Activated naive CD4-positive, alpha-beta T cell treated with Interleukin-2 at 50 U/mL for 16 hours (primary cell): Measurements from ENCODE around the gene YWHAH.
A peak's percentile ranks its signal among the peaks of the same experiment; 100 is the strongest.
"Not testable (repeated sequence)": the region's sequence is repeated elsewhere in the genome, so short reads cannot be mapped to it uniquely, and the experiment has no call there.

ENCODE experiments used
- DNase-seq: peaks from one replicate; pipeline ENCODE4 v3.0.0-alpha.2; 2020

YWHAH gene

DNA sequence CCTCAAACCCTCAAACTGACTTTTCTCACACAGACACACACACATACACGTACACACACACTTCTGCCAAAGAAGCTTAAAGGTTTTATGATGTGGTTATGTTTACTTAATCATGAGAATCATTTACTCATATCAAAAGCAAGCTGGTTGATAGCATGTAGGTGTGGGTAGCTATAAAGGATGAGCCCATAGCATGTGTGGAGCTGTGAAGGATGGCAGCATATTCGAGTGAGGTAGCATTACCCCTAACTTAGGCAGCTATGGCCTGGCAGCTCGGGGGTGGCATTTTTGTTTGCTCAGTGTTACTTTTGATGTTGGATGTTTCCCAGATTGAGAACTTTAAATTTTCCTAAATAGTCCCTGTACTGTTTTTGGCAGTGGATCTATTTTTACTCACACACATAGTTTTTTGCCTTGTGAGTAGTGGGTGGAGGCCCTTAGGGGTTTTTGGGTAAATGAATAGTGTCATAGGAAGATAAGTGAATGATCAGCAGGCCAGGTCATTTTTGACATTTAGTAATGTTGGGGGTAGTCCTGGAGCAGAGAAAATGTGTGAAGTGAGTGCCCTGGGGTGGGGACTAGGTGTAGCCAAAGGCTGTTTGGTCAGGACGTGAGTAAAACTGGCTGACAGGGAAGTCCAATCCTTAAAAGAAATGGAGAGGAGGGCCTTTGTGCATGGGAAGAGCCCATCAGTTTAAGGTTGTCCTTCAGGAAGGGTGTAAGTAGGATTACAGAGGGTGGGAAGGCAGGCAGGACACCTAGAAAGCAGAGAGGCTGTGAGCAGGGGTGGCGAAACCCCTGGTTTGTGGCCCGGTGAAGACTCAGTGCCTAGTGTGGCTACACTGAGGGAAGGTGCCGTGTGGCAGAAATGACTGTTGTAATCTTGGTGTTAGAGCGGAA lies 7.1 kb downstream of the YWHAH start:
- peak; percentile 52 for DNase-seq

DNA sequence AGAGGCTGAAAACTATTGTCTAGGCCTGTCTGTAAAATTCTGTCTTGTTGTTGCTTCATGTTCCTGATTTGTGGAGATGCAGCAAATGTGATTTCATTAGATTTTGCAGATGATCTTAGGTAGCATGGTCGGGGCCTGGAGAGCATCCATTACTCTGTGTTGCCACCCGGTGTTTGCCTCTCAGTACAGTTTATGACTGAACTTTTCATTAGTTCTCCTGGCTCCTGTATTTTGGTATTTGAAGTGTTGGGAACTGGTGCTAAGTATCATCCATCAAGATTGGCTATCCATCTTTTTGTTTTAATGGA lies 7.7 kb downstream of the YWHAH start:
- no peak for DNase-seq

DNA sequence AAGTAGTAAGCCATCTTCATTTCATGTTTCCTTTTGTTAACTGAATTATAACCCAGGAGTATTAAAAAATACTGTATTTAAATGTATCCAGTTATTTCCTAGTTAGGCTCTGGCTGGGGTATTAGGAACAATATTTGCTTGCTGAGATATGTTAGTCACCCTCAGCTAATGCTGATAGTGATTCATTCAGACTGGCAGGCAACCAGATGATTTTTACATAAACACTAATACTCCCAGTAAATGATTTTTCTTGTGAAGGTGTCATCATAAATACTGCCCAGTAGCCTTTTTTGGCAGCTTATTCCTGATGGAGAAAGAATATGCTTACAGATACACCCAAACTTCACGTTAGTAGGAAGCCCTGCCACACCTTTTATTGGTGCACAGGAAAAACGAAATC lies 8.1 kb downstream of the YWHAH start:
- DNase-seq: no peak

DNA sequence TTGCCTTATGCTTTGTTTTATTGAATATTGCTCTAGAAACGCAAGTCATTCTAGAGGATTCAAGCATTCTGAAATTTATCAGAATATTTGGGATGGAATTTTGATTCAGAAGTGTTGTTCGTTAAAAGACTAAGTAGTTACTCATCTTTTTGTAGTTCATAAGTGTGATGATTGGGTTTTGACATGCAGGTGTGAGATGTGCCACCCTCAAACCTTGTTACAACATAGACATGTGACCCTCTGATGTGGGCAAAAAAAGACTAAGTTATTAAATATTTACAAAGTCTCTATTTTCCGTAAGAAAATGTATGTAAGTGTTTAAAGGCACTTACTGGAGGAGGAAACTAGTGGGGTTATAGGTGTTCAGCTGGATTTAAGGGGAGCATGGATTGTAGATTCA lies 8.9 kb downstream of the YWHAH start:
- no peak for DNase-seq

DNA sequence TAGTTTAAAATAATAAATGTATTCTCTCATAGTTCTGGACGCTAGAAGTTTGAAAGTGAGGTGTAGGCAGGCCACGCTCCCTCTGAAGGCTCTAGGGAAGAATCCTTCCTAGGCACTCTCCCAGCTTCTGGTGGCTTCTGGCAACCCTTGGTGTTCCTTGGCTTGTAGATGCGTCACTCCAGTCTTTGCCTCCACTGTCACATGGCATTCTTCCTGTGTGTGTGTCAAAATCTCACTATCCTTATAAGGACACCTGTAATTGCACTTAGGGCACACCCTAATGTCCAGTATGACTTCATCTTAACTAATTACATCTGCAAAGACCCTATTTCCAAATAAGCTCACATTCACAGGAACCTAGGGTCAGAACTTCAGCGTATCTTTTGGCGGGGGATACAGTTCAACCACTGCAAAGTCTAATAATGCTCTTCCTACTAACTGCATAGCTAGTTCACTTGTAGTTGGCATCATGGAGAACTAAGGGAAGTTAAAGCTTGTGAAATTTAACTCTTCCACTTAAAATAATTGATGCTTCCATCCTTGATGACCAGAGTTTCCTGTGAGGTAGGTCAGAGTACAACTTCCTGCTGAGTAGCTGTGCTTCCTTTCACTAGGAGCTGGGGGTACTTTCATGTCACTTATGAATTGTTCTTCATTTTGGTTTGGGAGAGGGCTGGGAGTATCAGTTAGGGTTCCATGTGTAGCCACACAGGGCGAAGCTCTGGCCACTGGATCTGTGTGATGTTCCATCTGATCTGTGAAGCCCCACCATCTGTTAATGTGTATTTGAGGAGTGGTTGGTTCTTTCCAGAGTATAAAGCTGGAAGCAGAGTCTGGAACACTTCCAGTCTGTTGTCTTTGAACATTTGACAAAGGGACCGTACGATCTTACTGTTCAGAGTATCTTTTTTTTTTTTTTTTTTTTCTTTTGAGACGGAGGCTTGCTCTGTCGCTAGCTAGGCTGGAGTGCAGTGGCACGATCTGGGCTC lies 10.5 kb downstream of the YWHAH start:
- DNase-seq: no peak

DNA sequence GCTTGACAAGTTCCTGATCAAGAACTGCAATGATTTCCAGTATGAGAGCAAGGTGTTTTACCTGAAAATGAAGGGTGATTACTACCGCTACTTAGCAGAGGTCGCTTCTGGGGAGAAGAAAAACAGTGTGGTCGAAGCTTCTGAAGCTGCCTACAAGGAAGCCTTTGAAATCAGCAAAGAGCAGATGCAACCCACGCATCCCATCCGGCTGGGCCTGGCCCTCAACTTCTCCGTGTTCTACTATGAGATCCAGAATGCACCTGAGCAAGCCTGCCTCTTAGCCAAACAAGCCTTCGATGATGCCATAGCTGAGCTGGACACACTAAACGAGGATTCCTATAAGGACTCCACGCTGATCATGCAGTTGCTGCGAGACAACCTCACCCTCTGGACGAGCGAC lies 12.0 kb downstream of the YWHAH start:
- peak; percentile 38 for DNase-seq

DNA sequence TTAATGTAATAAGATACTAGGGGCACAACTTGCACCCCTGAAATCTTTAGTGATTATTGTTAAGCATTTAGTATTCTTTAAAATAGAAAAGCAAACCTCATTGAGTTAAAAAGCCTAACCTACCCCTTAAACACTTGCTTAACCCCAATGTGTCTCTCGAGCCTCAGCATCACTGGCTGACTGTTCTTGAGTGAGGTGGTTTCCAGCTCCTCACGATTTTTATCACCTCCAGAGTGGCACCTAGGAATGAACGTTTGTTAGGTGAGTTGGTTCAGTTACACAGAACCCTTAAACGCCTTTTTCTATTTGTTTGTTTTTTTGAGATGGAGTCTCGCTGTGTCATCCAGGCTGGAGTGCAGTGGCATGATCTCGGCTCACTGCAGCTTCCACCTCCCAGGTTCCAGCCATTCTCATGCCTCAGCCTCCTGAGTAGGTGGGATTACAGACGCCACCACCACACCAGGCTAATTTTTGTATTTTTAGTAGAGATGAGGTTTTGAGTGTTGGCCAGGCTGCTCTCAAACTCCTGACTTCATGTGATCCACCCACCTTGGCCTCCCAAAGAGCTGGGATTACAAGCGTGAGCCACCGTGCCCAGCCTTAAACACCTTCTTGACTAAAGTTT lies 13.7 kb downstream of the YWHAH start:
- no peak for DNase-seq

DNA sequence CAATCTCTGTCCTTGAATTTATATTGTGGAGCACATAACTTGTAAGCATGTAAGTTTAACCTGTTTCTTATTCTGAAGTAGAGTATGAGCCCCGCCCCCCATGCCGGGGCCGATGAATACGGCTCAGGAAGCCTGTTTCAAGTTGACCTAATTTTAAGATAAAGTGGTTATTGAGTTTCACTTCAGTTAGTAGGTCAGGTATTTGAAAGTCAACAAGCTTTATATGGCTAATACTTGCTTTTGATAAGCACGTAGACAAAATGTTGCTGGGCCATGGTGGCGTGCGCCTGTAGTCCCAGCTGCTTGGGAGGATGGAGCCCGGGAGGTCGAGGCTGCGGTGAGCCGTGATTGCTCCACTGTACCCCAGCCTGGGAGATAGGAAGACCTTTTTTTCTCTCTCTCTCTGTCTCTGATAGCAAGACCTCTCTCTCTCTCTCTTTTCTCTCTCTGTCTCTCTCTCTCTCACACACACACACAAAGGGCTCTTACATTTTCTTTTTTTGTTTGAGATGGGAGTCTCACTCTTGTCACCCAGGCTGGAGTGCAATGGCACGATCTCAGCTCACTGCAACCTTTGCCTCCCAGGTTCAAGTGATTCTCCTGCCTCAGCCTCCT lies 14.4 kb downstream of the YWHAH start:
- DNase-seq: peak; percentile 50

DNA sequence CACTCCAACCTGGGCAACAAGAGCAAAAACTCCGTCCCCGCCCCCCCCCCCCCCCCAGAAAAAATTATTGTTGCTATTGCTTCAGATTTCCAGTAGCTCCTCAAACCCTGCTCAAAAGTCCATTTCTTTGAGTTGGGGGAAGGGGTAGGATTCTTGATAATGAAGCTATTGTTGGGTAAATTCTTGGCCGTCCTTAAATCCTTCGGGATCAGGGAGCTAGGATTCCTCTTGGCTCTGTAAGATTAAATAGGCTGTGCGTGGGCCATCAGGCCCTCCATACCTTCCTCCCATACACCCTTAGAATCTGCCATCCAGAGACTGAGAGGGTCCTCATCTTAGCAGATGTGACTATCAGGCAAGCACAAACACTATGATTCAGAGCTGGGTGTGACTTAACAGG lies 16.4 kb downstream of the YWHAH start:
- no peak for DNase-seq

DNA sequence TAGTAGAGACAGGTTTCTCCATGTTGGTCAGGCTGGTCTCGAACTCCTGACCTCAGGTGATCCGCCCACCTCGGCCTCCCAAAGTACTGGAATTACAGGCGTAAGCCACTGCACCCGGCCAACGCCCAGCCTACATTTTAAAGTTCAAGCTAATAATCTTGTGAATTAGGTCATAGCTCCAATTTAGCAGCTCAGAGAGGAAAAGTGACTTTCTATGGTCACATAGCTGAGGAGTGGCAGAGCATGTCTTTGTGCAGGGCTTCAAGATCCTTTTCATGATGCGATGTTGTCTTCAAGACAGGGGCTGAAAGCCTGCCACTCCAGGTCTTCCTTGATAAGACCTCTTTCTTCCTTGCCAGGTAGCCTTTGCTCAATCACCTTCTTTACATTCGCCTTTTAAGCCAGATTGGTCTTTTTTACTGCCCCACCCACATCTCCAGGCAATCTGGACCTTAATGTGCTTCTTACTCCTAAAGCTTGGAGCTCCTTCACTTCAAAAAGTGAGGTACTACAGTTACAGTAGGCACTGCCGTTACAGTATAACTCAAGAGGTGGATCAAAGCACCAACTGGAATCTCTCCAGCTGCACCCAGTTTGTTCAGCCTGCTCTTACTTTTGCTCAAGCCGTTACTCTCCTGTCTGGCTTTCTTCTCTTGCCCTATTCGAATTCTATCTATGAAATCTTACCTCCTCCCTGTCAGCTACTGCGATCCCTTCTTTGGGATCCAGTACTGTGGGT lies 18.2 kb downstream of the YWHAH start:
- no peak for DNase-seq

DNA sequence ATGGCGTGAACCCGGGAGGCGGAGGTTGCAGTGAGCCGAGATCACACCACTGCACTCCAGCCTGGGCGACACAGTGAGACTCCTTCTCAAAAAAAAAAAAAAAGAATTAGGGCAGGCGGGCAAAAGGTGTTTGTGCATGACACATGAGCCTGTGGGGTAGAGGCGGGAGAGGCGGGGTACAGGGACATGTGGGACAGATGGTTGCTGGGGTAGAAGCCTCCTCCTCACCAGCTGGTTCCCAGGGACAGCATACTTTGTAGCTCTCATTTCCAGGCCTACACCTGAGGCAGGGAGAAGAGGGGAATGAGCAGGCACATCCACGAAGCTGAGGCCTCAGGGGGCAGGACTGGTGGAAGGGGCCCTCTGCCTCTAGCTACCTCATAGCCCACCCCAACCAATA lies 23.7 kb downstream of the YWHAH start:
- no peak for DNase-seq

DNA sequence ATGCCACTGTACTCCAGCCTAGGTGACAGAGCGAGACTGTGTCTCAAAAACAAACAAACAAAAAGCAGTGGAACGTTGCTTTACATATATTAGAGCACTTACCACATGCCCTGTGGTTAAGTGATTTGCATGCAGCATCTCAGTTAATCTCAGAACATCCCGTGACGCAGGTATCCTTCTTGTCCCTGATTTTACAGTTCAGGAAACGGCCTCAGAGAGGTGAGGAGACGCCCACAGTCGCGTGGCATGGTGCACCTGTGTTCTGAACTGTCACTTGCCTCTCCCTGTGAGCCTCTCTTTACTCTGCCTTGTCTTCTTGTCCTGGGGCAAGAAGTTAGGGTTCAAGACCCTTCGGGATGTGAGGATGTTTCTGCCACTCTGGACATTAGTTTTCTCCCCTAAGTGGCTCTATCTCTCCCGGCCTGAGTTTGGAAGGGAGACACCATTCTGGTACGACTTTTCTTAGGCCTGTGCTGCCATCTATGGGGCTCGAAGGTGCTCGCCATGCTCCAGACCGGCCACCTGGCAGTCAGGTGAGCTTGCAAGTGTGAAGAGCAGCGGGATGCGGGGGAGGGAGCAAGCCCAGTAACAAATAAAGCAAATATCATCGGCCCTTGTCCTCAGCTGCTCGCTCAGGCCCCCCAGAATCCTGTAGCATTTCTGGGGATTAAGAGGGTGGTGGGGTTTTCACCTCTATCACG lies 25.6 kb downstream of the YWHAH start:
- peak; percentile 70 for DNase-seq

DNA sequence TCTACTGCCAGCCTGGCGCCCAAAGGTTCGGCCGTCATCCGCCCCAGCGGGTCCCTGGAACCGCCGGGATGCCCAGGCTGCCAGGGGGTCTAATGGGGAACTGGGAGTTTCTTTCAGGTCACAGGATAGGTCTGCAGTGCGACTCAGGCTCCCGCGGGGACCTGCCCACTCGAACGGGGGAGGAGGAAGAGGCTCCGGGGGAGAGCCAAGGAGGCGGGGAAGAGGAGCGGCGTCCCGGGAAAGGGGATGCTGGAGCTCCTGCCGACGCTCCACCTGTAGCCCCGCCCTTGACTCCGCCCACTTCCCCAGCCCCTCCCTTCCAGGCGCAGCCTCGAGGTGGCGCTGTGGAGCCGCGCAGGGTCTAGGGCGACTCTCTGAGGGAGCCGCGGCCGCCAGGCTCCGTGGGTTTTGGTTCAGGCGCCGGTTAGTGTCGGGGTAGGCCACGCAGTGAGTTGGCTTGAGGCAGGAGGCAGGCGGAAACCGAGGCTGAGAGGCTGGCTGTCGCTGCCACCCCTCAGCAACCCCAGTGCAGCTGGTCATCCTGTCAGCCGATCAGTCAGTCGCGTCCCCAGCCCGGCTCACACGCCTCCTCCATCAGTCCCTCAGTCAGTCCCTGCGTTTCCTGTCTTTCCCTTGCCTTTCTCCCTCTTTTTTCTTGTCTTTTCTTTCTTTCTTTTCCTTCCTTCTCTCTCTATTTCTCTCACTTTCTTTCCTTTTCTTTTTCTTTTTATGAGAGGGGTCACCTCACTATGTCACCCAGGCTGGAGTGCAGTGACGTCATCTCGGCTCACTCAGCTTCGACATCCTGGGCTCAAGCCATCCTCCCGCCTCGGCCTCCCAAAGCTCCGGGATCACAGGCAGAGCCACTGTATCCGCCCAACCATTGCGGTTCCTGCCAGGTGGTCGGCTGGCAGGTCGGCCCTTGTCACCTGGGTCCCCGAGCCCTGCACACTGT lies 26.4 kb downstream of the YWHAH start:
- peak; percentile 86 for DNase-seq

DNA sequence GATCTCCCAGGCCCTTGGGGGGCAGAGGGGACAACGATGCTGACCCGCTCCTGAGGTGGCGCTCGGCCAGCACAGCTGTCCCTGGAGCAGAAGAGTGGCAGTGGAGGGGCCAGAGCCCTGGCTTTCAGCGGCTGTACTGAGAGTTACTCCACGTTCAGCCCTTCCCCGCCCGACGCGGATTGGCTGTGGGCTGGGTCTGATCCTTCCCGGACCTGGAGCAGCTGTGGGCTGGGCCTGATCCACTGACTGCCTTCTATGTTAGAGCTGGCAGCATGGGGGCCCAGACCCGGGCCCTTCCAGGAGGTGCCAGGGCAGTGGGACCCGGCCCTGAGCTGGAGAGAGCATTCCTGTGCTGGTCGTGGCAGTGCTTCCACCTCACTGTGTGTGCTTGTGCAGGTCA lies 27.8 kb downstream of the YWHAH start:
- DNase-seq: no peak

DNA sequence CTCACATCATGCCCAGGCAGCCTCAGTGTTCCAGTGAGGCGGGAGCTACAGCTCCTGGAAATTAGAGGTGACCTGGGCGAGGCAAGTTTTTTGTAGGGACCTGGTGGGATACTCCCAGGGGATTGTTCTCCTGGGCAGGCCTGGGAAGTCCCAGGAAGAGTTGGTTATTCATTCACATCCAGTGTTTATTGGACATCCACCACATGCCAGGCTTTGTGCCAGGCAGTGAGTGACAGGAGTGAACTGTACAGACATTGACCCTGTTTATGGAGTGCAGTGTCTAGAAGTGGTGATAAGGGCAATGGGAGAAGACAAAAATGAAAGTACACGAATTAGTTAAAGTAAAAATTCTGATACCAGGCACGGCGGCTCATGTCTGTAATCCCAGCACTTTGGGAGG lies 29.4 kb downstream of the YWHAH start:
- no peak for DNase-seq

DNA sequence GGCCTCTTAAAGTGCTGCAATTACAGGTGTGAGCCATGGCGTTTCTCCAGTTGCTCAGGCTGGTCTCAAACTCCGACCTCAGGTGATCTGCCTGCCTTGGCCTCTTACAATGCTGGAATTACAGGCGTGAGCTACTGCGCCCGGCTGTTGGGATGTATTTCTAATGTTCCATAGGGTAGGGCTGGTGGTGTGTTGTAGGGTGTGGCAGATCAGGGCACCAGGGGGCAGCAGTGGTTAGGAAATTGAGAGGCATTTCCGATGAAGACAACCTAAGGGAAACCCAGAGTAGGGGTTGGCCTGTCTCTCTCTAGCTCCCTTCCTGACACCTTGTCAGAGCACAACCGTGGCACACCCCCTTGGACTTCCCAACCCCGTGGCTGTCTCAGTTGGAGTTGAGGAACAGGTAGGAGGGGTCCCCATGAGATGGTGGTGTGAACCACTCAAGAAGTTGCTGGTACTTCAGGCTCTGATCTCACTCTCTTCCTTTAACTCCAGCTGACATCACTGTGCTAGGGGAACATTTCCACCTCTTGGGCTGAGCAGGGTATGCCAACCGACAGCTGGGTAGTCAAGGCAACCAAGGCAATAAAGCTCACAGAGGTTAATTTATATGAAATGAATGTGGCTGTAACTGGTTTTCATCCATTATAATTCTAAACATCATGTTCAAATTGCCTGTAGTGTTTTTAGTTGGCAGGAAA lies 33.0 kb downstream of the YWHAH start:
- DNase-seq: peak; percentile 83

DNA sequence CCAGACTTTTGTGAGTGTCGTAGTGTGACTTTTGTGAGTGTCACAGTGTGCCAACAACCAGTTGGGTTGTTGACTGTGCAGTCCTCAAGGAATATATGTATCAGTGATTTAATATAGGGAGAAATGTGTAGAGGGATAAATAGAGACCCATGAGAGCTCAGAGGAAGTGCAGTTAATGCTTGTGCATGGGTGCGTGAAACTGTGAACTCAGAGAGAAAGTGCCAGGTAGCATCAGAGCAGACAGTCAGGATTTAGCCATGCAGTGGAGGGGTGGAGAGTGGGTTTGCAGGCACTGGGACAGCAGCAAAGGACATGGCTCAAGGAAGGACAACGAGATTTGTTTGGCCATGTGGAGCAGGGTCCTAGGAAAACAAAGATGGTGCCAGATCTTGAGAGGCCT lies 33.6 kb downstream of the YWHAH start:
- DNase-seq: no peak

DNA sequence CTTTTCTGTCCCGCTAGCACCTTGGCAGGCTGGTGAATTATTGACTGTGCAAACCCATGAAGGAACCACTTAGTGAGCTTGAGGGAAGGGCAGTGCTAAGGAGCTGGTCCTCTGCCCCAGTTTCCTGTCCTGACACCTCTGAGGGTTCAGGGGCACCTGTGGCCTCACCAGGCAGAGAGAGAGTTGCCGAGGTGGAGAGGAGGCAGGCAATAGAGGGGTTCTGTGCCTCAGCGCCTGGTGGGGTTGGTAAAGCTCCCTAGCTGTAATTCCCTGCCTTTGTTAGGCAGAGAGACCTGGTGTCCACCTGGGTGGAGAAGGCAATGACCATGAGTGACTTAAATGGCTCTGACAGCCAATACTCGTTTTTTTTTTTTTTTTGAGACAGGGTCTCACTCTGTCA lies 36.3 kb downstream of the YWHAH start:
- no peak for DNase-seq

DNA sequence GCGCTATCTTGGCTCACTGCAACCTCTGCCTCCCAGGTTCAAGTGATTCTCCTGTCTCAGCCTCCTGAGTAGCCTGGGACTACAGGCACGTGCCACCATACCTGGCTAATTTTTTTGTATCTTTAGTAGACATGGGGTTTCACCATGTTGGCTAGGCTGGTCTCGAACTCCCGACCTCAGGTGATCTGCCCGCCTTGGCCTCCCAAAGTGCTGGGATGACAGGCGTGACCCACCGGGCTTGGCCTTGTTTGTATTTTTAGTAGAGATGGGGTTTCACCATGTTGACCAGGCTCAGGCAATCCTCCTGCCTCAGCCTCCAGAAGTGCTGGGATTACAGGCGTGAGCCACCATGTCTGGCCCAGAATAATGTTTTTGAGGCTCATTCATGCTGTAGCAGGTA lies 37.6 kb downstream of the YWHAH start:
- DNase-seq: not testable (repeated sequence)
